ENCODE data around the gene CYP2B6. TPM values are rescaled to one million over a fixed set of nuclear protein-coding genes. Genes with fewer than 3 reads are reported as not detected.

The CYP2B6 gene
- total and polyA plus RNA-seq, 11 donors, result 0.14 TPM; not detected in 10

DNA sequence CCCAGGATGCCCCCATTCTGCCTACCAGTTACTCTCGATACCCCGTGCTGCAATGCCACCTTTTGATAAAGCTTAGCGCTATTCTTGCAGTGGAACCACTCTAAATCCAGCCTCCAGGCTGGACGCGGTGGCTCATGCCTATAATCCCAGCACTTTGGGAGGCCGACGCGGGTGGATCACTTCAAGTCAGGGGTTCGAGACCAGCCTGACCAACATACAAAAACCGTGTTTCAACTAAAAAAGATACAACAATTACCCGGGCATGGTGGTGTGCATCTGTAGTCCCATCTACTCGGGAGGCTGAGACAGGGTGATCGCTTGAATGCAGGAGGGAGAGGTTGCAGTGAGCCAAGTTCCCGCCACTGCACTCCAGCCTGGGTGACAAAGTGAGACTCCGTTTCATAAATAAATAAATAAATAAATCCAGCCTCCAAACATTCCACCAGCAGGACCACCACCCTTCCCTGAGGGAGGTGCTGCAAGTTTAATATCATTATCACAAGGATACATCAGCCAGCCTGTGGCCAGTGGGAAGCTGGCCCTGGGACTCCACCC lies 27.7 kb downstream of the CYP2B6 start:
- H3K27me3 ChIP-seq, result peaks cover 0 to 49% (median 0%) of the 10 kb centered on the region in 9 donors
- no peak for TF ChIP-seq POLR2A (IDR thresholded peaks at IDR 0.05)
- ATAC-seq (no peak), DNase-seq (no peak)
- no peaks in the 10 kb centered on the region for H3K36me3 ChIP-seq
- no peak overlapping the region for H3K4me3 ChIP-seq
- H3K9me3 ChIP-seq, result no peaks in the 10 kb centered on the region
- no peak overlapping the region for H3K27ac ChIP-seq
- H3K4me1 ChIP-seq, result no peaks in the 10 kb centered on the region
- 90 to 93% (median 92%) methylated on average over 15 of the region's 15 CpGs for WGBS, 4 donors
- intact Hi-C loops (cut with DNase I), result no loop called here

- Histone ChIP-seq H3K4me1 (no peaks in the 10 kb centered on the region), H3K9me3 (no peaks in the 10 kb centered on the region), H3K27ac (no peak overlapping the region), H3K4me3 (no peak overlapping the region), H3K36me3 (no peaks in the 10 kb centered on the region), H3K27me3 (peaks cover 0 to 49% (median 0%) of the 10 kb centered on the region in 9 donors)
- no peak for TF ChIP-seq POLR2A (IDR thresholded peaks at IDR 0.05)
- TF ChIP-seq, protein P1, sequence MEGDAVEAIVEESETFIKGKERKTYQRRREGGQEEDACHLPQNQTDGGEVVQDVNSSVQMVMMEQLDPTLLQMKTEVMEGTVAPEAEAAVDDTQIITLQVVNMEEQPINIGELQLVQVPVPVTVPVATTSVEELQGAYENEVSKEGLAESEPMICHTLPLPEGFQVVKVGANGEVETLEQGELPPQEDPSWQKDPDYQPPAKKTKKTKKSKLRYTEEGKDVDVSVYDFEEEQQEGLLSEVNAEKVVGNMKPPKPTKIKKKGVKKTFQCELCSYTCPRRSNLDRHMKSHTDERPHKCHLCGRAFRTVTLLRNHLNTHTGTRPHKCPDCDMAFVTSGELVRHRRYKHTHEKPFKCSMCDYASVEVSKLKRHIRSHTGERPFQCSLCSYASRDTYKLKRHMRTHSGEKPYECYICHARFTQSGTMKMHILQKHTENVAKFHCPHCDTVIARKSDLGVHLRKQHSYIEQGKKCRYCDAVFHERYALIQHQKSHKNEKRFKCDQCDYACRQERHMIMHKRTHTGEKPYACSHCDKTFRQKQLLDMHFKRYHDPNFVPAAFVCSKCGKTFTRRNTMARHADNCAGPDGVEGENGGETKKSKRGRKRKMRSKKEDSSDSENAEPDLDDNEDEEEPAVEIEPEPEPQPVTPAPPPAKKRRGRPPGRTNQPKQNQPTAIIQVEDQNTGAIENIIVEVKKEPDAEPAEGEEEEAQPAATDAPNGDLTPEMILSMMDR (IDR thresholded peaks at IDR 0.05), result no peak
- intact Hi-C loops (cut with DNase I), result no loop called here
- WGBS, 4 donors, result 68 to 84% (median 76%) methylated on average over 5 of the region's 5 CpGs
- no peak for ATAC-seq
- DNase-seq, result no peak
Measured at GRCh38 chr19:41019346-41019745, 28.3 kb downstream of the CYP2B6 start.

- Histone ChIP-seq H3K9me3 (no peaks in the 10 kb centered on the region), H3K4me1 (no peaks in the 10 kb centered on the region), H3K4me3 (no peak overlapping the region), H3K36me3 (no peaks in the 10 kb centered on the region), H3K27me3 (peaks cover 0 to 77% (median 8%) of the 10 kb centered on the region in 9 donors), H3K27ac (no peak overlapping the region)
- WGBS, 4 donors, result 32 to 46% (median 41%) methylated on average over 2 of the region's 2 CpGs
- intact Hi-C loops (cut with DNase I), result no loop called here
- TF ChIP-seq POLR2A (IDR thresholded peaks at IDR 0.05), result no peak
- TF ChIP-seq, protein P1 (IDR thresholded peaks at IDR 0.05), result no peak
- ATAC-seq (no peak), DNase-seq (no peak)
Measured at GRCh38 chr19:41023193-41023592, 32.1 kb downstream of the CYP2B6 start.

DNA sequence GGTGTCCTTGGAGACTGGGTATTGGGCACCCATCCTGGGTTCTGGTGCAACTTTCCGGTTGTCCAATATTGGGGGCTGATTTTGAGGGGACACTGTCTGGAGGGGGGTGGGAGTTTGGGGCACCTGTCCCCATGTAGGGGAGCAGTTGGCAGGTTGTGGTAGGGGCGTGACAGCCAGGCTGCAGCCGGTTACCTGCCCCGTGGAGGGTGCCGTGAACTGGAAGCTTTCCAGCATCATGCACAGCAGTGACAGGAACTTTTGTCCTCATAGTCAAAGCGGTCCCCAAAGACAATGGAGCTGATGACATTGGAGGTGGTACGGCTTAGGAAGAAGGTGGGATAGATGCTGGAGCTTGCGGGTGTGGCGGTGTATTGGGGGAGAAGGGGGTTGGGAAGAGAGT lies 34.3 kb downstream of the CYP2B6 start:
- intact Hi-C loops (cut with DNase I), result no loop called here
- H3K4me3 ChIP-seq, result no peak overlapping the region

More for the DNA sequence above, 34.3 kb downstream of the CYP2B6 start:
- Histone ChIP-seq H3K27me3 (peaks cover 0 to 57% (median 8%) of the 10 kb centered on the region in 9 donors), H3K9me3 (no peaks in the 10 kb centered on the region), H3K27ac (no peak overlapping the region), H3K4me1 (no peaks in the 10 kb centered on the region), H3K36me3 (no peaks in the 10 kb centered on the region)
- TF ChIP-seq POLR2A (IDR thresholded peaks at IDR 0.05), result no peak
- TF ChIP-seq, protein P1 (IDR thresholded peaks at IDR 0.05), result no peak
- WGBS, 4 donors, result 68 to 79% (median 75%) methylated on average over 9 of the region's 9 CpGs
- DNase-seq, result no peak
- no peak for ATAC-seq
